Psoas muscle (tissue), 8 donors: ENCODE results near the gene ABRACL. TPM values are rescaled to one million over a fixed set of nuclear protein-coding genes. Genes with fewer than 3 reads are reported as not detected.

Experiments used
- ATAC-seq, 4 donors: fragments of 200-7000 bp; cut with Tn5 transposase; one replicate each; pipeline ENCODE4 v1.9.1; 2020; ENCODE audit warnings: moderate library complexity in 3 of 4, mild to moderate bottlenecking in 2 of 4
- DNase-seq, 2 donors: peaks; one replicate each; pipeline ENCODE4 v3.0.0-alpha.2; 2020
- H3K27ac ChIP-seq: fragments of 200-600 bp; one replicate; pipeline ENCODE4 v1.8.0; 2022
- H3K27me3 ChIP-seq, 3 donors: fragments of 200-600 bp in 1 of 3; one replicate each; pipeline versions ENCODE4 v1.6.1 to v1.8.0; 2013 to 2022; ENCODE audit warnings: low read length in 2 of 3, mild to moderate bottlenecking in 2 of 3, moderate library complexity in 1 of 3; ENCODE audit not compliant: insufficient read depth in 3 of 3
- H3K36me3 ChIP-seq, 2 donors: fragments of 200-600 bp in 1 of 2; one replicate each; pipeline versions ENCODE4 v1.6.1 to v1.8.0; 2013 to 2022; ENCODE audit warnings: low read depth in 1 of 2, mild to moderate bottlenecking in 1 of 2, moderate library complexity in 1 of 2; ENCODE audit not compliant: insufficient read depth in 1 of 2
- H3K4me1 ChIP-seq: fragments of 200-600 bp; one replicate; pipeline ENCODE4 v1.8.0; 2022
- H3K4me3 ChIP-seq: fragments of 200-600 bp; one replicate; pipeline ENCODE4 v1.8.0; 2022; ENCODE audit warnings: mild to moderate bottlenecking
- H3K9me3 ChIP-seq: fragments of 200-600 bp; one replicate; pipeline ENCODE4 v1.8.0; 2022
- WGBS, 3 donors: extraction: QIAGEN DNeasy Blood & Tissue Kit; methylation state at CpG; one replicate each; pipeline versions ENCODE4 v1.1.6 to v1.1.7; 2013; 5-methylcytosine and 5-hydroxymethylcytosine counted together
- intact Hi-C, 2 donors: fragments of 100-400 bp; cut with DNase I; formaldehyde crosslinking; loops; one replicate each; pipeline versions ENCODE4 v1.11.0 to v1.14.2; 2022
- polyA plus RNA-seq, 3 donors: library from polyadenylated mRNA; stranded (reverse); fragments of 200-250 nt; gene quantifications; one replicate each; pipeline ENCODE4 v1.2.3, GENCODE V29; 2013
- total RNA-seq, 4 donors: library from RNA; stranded (reverse); fragmentation: NEBNext Ultra II Directional in 2 of 4; extraction: Animal tissue kit (Norgen Biotek cat#: 25700) in 2 of 4; gene quantifications; one replicate each; pipeline versions ENCODE4 v1.2.1 to v1.2.4, GENCODE V29; 2021 to 2023
- TF ChIP-seq, protein P1 (sequence below): fragments of 200-600 bp; IDR thresholded peaks from one replicate; pipeline ENCODE4 v1.8.0; 2022; ENCODE audit warnings: antibody characterized with exemption
- donor health status: healthy with polysubstance abuse.
- donor health status: DM: no; HTN: no; CAD: no; lungs with moderate emphysema.
- donor health status: Bipolar disorder and iron deficiency.
- donor health status: healthy.
- donor health status: DM: yes; HTN: yes; CAD: no.
- donor health status: DM: no; HTN: no; CAD: no.
- donor health status: DM: no; HTN: no; CAD: no.
- donor health status: DM: yes; HTN: yes; CAD: no.

The ABRACL gene
- total and polyA plus RNA-seq, 7 donors, result 0.92 to 6.3 (median 2.2) TPM

DNA sequence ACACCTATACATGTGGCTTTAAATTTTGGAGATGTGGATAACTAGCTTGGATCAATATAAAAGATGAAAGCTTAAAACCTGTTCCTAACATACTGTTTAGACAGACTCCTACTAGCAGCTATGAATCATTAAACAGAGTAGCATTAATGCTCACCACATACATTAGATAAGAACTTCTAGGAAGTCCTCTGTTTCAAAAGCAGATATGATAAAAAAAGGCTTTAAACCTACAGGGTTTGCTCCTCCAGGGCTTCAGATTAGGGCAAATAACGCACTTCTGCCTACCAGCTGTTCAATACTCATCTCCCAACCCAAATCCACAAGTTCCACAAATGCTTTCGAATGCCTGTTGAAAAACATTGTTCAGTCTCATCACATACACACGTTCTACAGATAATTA lies 42.0 kb upstream of the ABRACL start:
- H3K27ac ChIP-seq, result peak overlapping the region; percentile 93
- TF ChIP-seq, protein P1, sequence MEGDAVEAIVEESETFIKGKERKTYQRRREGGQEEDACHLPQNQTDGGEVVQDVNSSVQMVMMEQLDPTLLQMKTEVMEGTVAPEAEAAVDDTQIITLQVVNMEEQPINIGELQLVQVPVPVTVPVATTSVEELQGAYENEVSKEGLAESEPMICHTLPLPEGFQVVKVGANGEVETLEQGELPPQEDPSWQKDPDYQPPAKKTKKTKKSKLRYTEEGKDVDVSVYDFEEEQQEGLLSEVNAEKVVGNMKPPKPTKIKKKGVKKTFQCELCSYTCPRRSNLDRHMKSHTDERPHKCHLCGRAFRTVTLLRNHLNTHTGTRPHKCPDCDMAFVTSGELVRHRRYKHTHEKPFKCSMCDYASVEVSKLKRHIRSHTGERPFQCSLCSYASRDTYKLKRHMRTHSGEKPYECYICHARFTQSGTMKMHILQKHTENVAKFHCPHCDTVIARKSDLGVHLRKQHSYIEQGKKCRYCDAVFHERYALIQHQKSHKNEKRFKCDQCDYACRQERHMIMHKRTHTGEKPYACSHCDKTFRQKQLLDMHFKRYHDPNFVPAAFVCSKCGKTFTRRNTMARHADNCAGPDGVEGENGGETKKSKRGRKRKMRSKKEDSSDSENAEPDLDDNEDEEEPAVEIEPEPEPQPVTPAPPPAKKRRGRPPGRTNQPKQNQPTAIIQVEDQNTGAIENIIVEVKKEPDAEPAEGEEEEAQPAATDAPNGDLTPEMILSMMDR, result no peak

DNA sequence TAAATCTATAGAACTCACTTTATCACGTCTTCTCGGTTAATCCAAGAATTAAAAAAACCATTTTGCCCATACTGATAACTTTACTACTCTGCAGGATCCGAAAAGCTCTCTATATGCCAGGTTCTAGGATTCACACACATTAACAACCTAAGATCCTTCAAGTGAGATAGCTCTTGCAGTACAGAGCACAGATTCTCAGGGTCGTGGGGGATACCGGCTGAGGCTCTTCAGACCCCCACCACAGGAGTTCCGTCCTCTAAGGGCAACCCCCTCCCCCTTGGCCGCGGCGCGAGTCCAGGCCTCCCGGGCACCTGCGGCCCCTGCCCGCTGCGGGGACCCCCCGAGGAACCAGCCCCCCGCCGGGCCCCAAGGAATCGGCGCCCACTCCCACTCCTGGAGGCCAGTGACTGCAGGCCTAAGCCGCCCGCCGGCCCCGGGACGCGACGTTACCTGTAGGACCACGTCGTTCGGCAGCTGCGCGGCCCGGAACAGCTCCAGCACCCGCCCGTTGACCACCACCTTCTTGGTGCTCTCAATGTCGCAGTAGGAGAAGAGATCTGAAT lies 41.4 kb upstream of the ABRACL start:
- TF ChIP-seq, protein P1, result no peak
- WGBS, 3 donors, result 1% methylated on average over 27 to 35 of the region's 35 CpGs
- no peaks in the 10 kb centered on the region for H3K27me3 ChIP-seq
- no peaks in the 10 kb centered on the region for H3K9me3 ChIP-seq
- no peaks in the 10 kb centered on the region for H3K36me3 ChIP-seq
- H3K4me1 ChIP-seq, result peaks cover 14% of the 10 kb centered on the region
- peak overlapping the region; percentile 93 for H3K27ac ChIP-seq
- peak in 1 of 2 donors; percentile 65 for DNase-seq
- intact Hi-C loops, result loop anchor here in 1 of 2 donors (5.0 kb wide), 1 partner anchor 380 kb away; no protein-coding TSS in a partner anchor
- ATAC-seq, result peak; percentile 1 to 32 (median 12)
- H3K4me3 ChIP-seq, result peak overlapping the region; percentile 81

More for the DNA sequence above, 42.0 kb upstream of the ABRACL start:
- Histone ChIP-seq H3K9me3 (no peaks in the 10 kb centered on the region), H3K4me3 (peak overlapping the region; percentile 81), H3K27me3 (no peaks in the 10 kb centered on the region), H3K36me3 (no peaks in the 10 kb centered on the region), H3K4me1 (peaks cover 20% of the 10 kb centered on the region)
- DNase-seq, result no peak
- intact Hi-C loops, result loop anchor here in 1 of 2 donors (5.0 kb wide), 1 partner anchor 381 kb away; no protein-coding TSS in a partner anchor
- no peak for ATAC-seq
- 7 to 23% (median 10%) methylated on average over 3 of the region's 3 CpGs for WGBS, 3 donors

DNA sequence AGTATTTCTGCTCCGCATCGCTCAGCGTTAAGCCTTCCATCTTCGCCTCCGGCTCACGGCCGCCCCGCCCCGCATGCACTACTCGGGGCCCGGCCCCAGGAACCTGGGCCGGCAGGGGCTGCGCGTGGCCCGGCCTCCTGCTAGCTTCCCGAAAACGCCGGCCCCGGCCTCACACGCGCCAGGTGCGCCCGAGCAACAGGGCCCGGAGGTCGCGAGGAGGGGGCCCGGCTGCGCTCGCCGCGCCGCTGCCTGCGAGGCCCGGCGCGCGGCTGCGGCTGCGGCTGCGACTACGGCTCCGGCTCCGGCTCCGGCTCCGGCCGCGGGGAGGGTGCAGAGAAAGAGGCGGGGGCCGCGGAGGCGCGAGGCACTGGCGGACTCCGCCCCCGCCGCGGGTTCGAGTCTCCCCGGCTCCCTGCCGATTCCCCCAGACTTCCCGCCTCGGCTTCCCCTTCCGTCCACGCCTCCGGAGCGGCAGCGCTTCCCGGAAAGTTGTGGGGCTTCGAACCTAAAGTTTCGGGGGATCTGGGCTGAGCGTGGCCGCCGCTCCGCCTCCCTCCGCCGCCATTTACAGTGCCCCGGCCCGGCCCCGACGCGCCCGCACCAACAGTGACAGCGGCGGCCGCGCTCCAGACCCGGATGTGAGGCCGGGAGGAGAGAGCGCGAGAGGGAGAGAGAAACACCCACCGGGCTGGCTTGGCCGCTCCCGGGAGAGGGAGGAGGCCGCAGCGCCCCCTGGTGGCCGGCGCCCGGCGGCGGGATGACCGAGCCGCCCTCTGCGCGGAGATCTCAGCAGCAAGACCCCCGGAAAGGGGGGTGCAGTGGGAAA lies 40.7 kb upstream of the ABRACL start, which contains the start of gene REPS1:
Gene REPS1, minus strand, starts transcription at position 611 of the 826 bp plus-strand sequence. Its CDS starts 571 bp downstream, at position 40.
- intact Hi-C loops, result loop anchor here (1.0 to 5.0 kb wide), 3 partner anchors 173 to 379 kb away; no protein-coding TSS in a partner anchor
- ATAC-seq, result peak; percentile 99
- WGBS, 3 donors, result 0 to 1% (median 0%) methylated on average over 75 to 105 of the region's 105 CpGs

DNA sequence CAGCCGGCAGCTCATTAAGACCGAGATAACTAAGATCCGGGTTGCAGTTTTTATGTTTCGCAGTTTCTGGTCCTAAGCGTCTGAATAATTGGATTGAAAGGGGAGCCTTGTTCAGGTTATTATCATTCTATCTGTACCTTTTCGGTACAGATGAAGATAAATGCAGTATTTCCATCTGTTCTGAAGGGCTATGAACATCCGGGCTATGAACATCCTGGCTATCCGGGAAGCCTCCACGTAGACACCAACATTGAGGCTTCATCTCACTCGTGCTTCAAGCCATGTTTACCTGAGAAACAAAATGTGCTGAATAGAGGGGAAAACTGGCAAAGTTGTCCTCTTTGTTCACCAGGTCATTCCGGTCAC lies 40.1 kb upstream of the ABRACL start:
- intact Hi-C loops, result loop anchor here (1.0 to 5.0 kb wide), 3 partner anchors 173 to 379 kb away; no protein-coding TSS in a partner anchor
- no peaks in the 10 kb centered on the region for H3K27me3 ChIP-seq
- peak overlapping the region; percentile 93 for H3K27ac ChIP-seq
- 2 to 3% (median 2%) methylated on average over 11 of the region's 11 CpGs for WGBS, 3 donors
- DNase-seq (no peak), ATAC-seq (peak in 1 of 4 donors; percentile 8)
- no peaks in the 10 kb centered on the region for H3K9me3 ChIP-seq
- H3K4me3 ChIP-seq, result peak overlapping the region; percentile 81
- H3K36me3 ChIP-seq, result no peaks in the 10 kb centered on the region
- H3K4me1 ChIP-seq, result peaks cover 6% of the 10 kb centered on the region
- TF ChIP-seq, protein P1, result no peak

More for the DNA sequence above, 40.7 kb upstream of the ABRACL start, which contains the start of gene REPS1:
- Histone ChIP-seq H3K9me3 (no peaks in the 10 kb centered on the region), H3K27me3 (no peaks in the 10 kb centered on the region), H3K4me3 (peak within 1 kb of the TSS; percentile 81), H3K36me3 (no peaks in the 10 kb centered on the region), H3K27ac (peak within 1 kb of the TSS; percentile 93), H3K4me1 (peaks cover 7% of the 10 kb centered on the region)
- DNase-seq, result peak; percentile 91 to 95
- TF ChIP-seq, protein P1, result peak; percentile 99
